ENCODE results near the gene MYBPC2.
"Not testable (repeated sequence)": the region's sequence is repeated elsewhere in the genome, so short reads cannot be mapped to it uniquely, and the experiment has no call there.

Gene MYBPC2

GRCh38 chr19:50427318-50427925, 5.3 kb upstream of the MYBPC2 start:
- DNase-seq (ENCODE audit: low read depth in 2 of 3, low spot score in 1 of 3) = no peak

DNA sequence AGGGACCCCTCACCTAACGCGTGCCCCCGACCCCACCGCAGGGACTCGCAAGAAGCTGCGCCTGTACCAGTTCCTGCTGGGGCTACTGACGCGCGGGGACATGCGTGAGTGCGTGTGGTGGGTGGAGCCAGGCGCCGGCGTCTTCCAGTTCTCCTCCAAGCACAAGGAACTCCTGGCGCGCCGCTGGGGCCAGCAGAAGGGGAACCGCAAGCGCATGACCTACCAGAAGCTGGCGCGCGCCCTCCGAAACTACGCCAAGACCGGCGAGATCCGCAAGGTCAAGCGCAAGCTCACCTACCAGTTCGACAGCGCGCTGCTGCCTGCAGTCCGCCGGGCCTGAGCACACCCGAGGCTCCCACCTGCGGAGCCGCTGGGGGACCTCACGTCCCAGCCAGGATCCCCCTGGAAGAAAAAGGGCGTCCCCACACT, 4.7 kb upstream of the MYBPC2 start:
- DNase-seq (ENCODE audit: low read depth in 2 of 3, low spot score in 1 of 3) = no peak

DNA sequence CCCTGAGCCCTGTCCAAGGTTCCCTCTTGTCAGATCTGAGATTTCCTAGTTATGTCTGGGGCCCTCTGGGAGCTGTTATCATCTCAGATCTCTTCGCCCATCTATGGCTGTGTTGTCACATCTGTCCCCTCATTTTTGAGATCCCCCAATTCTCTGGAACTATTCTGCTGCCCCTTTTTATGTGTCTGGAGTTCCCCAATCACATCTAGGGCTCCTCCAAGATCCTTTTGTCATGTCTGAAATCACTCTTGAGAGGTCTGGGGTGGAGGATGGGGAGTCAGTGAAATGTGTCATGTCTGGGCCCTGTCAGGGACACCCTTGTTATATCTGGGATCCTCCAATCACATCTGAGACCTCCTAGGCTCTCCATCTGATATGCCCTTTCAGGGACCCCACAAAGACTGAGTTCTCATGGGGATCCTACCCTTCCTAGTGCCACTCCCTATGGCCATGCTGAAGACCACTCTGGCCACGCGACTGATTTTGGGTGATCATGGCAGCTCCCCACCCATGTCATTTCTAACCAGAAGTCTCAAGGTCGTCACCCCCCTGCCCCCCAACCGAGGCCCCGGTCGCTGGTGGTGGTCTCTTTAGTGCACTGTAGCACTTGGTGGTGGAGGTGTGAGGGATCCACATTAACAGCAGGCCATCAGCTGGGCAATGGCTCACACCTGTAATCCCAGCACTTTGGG, 3.8 kb upstream of the MYBPC2 start:
- no peak for DNase-seq (ENCODE audit: low read depth in 2 of 3, low spot score in 1 of 3)

DNA sequence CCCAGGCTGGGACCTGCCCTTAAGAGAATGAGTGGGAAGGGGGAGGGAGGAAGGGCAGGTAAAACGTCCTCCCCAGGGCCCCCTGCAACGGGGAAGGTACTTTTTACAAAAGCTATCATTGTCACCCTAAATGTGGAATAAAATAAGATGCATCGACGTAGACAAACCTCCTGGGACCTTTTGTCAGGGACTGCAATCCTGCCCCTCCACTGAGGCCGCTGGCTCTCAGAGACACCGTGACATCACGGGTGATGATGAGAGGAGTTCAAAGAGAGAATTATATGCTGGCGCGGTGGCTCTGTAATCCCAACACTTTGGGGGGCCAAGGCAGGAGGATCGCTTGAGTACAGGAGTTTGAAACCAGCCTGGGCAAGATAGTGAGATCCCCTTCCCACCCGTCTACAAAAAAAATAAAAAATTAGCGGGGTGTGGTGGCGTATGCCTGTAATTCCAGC, 1.8 kb upstream of the MYBPC2 start:
- no peak for DNase-seq (ENCODE audit: low read depth in 2 of 3, low spot score in 1 of 3)

GRCh38 chr19:50431343-50432220, 1.1 kb upstream of the MYBPC2 start:
- peak; percentile 71 to 92 (median 74) for DNase-seq (ENCODE audit: low read depth in 2 of 3, low spot score in 1 of 3)

DNA sequence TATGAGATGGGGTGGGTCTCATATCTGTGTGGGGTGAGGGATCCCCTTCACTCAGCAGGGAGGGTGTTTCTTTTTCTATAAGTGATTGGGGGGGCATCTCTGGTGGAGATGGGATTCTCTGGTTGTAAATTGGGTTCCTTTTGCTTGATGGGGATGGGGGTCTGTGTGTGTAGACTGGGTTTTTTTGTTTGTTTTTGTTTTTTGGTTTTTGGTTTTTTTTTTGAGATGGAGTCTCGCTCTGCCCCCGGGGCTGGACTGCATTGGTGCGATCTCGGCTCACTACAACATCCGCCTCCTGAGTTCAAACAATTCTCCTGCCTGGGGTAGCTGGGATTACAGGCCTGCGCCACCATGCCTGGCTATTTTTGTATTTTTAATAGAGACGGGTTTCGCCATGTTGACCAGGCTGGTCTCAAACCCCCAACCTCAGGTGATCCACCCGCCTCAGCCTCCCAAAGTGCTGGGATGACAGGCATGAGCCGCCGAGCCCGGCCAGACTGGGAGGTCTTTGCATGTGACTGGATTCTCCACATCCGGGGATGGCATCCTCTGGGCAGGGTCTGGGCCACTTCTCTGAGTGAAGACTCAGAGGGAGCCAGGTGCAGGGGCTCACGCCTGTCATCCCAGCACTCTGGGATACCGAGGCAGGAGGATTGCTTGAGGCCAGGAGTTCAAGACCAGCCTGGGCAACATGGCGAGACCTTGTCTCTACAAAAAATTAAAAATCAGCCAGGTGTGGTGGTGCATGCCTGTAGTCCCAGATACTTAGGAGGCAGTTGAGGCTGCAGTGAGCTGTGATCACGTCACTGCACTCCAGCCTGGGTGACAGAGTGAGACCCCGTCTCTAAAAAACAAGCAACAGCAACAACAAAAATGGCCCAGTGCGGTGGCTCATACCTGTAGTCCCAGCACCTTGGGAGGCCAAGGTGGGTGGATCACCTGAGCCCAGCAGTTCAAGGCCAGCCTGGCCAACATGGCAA, 799 bp downstream of the MYBPC2 start:
- no peak for DNase-seq (ENCODE audit: low read depth in 2 of 3, low spot score in 1 of 3)

GRCh38 chr19:50434525-50434924, 1.8 kb downstream of the MYBPC2 start:
- no peak for DNase-seq (ENCODE audit: low read depth in 2 of 3, low spot score in 1 of 3)

- no peak for DNase-seq (ENCODE audit: low read depth in 2 of 3, low spot score in 1 of 3)
Measured at GRCh38 chr19:50435221-50435620, 2.5 kb downstream of the MYBPC2 start.

GRCh38 chr19:50435627-50436026, 2.9 kb downstream of the MYBPC2 start:
- no peak for DNase-seq (ENCODE audit: low read depth in 2 of 3, low spot score in 1 of 3)

DNA sequence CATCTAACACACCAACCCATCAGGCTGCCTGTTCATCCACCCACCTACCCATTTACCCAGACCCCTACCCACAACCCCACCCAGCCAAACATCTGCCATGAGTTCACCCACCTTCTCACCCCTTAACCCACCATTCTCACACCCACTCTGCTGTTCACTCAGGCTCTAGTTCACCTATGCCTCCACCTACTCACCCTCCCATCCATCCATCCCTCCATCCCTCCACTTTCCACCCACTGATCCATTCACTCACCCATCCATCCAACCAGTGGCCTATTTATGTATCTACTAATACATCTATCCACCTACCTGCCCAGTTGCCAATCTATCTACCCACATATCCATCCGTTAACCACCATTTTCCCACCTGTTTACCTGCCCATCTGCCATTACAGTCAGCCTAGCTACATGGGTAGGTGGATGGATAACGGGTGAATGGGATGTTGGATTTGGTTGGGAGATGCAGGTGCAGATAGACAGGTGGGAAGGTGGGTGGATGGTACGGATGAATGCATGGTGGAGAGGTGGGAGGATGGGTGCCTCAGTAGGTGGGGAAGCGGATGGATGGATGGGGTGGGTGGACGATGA, 5.3 kb downstream of the MYBPC2 start:
- DNase-seq (ENCODE audit: low read depth in 2 of 3, low spot score in 1 of 3) = no peak

- not testable (repeated sequence) for DNase-seq (ENCODE audit: low read depth in 2 of 3, low spot score in 1 of 3)
Measured at GRCh38 chr19:50439130-50439529, 6.4 kb downstream of the MYBPC2 start.

GRCh38 chr19:50444059-50444458, 11.4 kb downstream of the MYBPC2 start:
- DNase-seq (ENCODE audit: low read depth in 2 of 3, low spot score in 1 of 3) = no peak

- no peak for DNase-seq (ENCODE audit: low read depth in 2 of 3, low spot score in 1 of 3)
Measured at GRCh38 chr19:50447053-50447452, 14.4 kb downstream of the MYBPC2 start.

DNA sequence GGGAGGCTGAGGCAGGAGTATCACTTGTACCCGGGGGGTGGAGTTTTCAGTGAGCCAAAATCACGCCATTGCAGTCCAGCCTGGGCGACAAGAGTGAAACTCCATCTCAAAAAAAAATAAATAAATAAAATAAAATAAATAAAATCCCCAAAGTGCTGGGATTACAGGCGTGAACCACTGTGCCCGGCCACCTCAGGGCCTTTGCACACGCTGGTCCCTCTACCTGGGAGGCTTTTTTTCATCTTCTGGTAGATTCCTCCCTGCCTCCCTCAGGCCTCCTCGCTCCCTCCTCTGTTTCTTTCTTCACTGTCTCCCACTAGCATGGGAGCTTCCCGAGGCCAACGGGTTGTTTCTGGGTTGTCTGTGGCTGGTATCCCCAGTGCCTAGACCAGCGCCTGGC, 15.1 kb downstream of the MYBPC2 start:
- DNase-seq (ENCODE audit: low read depth in 2 of 3, low spot score in 1 of 3) = no peak

- DNase-seq (ENCODE audit: low read depth in 2 of 3, low spot score in 1 of 3) = no peak
Measured at GRCh38 chr19:50449236-50449899, 16.7 kb downstream of the MYBPC2 start.

GRCh38 chr19:50450369-50451222, 17.9 kb downstream of the MYBPC2 start:
- no peak for DNase-seq (ENCODE audit: low read depth in 2 of 3, low spot score in 1 of 3)

GRCh38 chr19:50451223-50451534, 18.5 kb downstream of the MYBPC2 start:
- no peak for DNase-seq (ENCODE audit: low read depth in 2 of 3, low spot score in 1 of 3)

DNA sequence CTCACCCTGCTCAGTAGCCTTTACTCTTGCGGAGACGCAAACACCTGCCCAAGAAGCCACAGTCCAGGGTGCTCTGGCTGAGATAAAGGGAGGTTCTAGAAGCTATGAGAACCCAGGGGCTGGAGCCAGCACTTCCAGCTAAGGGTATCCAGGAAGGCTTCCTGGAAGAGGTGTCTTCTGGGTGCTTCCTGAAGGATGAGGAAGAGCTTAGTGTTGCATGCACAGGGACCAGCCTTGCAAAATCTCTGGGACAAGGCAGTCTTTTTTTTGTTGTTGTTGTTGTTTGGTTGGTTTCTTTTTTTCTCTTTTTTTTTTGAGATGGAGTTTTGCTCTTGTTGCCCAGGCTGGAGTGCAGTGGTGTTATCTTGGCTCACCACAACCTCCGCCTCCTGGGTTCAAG, 20.6 kb downstream of the MYBPC2 start:
- DNase-seq (ENCODE audit: low read depth in 2 of 3, low spot score in 1 of 3) = no peak

DNA sequence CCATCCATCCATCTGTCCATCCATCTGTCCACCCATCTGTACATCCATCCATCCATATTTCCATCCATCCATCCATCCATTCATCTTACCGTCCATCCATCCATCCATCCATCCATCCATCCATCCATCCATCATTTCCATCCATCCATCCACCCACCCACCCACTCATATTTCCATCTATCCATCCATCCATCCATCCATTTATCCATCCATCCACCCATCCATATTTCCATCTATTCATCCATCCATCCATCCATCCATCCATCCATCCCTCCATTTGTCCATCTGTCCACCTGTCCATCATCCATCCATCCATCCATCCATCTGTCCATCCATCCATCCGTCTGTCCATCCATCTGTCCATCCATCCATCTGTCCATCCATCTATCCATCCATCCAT, 23.3 kb downstream of the MYBPC2 start:
- no peak for DNase-seq (ENCODE audit: low read depth in 2 of 3, low spot score in 1 of 3)
